ENCODE results near the gene NOP58.

DNA sequence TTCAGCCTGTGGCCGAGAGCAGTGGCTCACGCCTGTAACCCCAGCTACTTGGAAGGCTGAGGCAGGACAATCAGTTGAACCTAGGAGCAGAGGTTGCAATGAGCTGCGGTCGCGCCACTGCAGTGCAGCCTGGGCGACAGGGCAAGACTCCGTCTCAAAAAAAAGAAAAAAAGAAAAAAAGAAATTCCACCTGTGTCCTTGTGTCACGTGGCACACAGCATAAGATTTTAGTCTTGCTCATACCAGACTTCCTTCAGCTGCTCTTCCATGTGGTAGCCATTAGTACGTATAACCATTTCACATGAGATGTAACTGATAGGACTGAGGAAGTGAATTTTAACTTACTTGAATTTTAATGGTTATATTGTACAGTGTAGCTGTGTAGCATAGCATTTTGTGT, 4.0 kb downstream of the NOP58 start:
- TF ChIP-seq, protein P1, sequence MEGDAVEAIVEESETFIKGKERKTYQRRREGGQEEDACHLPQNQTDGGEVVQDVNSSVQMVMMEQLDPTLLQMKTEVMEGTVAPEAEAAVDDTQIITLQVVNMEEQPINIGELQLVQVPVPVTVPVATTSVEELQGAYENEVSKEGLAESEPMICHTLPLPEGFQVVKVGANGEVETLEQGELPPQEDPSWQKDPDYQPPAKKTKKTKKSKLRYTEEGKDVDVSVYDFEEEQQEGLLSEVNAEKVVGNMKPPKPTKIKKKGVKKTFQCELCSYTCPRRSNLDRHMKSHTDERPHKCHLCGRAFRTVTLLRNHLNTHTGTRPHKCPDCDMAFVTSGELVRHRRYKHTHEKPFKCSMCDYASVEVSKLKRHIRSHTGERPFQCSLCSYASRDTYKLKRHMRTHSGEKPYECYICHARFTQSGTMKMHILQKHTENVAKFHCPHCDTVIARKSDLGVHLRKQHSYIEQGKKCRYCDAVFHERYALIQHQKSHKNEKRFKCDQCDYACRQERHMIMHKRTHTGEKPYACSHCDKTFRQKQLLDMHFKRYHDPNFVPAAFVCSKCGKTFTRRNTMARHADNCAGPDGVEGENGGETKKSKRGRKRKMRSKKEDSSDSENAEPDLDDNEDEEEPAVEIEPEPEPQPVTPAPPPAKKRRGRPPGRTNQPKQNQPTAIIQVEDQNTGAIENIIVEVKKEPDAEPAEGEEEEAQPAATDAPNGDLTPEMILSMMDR (IDR thresholded peaks at IDR 0.05): no peak
- no peak for TF ChIP-seq POLR2A (IDR thresholded peaks at IDR 0.05)

Measured in right lobe of liver (tissue), 4 donors.